ENCODE results near the gene PRR23E.

Gene PRR23E

DNA sequence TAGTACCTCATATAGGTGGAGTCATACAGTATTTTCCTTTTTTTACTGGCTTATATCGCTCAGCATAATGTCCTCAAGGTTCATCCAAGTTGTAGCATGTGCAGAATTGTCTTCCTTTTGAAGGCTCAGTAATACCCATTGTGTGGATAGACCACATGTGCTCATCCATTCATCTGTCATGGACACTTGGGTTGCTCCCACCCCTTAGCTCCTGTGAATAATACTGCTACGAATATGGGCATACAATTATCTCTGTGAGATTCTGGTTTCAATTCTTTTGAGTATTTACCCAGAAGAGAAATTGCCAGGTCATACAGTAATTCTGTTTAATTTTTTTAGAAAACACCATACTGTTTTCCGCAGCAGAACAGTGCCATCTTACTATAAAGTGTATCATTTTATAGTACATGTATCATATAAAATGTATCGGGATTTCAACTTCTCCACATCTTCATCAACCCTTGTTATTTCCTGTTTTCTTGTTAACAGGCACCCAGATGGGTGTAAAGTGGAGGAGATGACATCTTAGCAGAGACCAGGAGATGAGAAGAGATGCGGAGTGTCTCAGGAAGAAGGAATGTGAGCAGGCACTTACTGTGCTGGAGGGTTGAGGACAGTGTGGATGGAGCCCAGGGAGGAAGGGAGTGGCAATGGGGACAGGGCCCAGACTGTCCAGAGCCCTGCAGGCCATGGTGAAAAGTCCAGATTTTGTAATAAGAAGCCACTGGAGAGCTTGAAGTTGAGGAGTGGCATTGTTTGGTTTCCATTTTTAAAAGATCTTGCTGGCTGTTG lies 27.0 kb upstream of the PRR23E start:
- no peak for DNase-seq

GRCh38 chr3:127166501-127167065 lies 26.3 kb upstream of the PRR23E start:
- no peak for DNase-seq

- DNase-seq = no peak
Observed at GRCh38 chr3:127167315-127168043, 25.5 kb upstream of the PRR23E start.

DNA sequence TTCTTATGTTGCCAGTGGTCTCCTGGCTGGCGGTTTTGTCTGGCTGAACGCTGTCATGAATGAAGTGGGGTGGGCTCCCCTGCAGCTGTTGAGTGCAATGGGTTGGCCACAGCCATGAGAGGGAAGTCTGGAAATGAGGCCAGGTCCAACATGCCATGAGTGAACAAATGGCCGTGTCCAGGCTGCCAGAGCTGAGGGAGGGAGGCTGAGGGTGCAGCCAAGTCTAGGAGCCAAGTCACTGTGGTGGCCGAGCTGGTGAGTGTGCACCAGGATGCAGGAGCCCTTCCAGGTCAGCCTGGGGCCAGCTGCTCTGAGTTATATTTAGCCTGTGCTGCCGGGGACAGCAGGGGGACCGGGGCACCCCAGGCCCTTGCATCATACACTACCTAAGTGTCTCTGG lies 24.7 kb upstream of the PRR23E start:
- no peak for DNase-seq

DNA sequence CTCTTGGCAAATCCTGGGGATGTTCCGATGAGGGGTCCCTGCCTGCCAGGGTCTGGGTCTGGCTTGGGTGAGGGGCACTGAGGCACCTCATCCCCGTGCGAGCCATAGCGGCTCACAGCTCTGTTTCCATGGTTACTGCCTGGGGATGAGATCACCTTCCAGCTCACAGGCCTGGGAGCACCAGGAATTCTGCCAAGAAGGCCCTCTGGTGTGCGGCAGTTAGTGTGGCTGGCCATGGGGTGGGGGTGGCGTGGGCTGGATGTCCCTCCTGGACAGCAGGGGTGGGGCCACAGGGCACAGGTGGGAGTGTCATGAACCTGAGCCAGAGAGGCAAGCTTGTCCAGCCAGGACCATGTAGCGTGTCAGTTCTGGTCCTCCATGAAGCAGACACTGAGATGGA lies 22.1 kb upstream of the PRR23E start:
- no peak for DNase-seq

GRCh38 chr3:127171320-127171719 lies 21.6 kb upstream of the PRR23E start:
- no peak for DNase-seq

GRCh38 chr3:127171721-127172120 lies 21.2 kb upstream of the PRR23E start:
- no peak for DNase-seq

- no peak for DNase-seq
Observed at GRCh38 chr3:127172211-127172610, 20.7 kb upstream of the PRR23E start.

DNA sequence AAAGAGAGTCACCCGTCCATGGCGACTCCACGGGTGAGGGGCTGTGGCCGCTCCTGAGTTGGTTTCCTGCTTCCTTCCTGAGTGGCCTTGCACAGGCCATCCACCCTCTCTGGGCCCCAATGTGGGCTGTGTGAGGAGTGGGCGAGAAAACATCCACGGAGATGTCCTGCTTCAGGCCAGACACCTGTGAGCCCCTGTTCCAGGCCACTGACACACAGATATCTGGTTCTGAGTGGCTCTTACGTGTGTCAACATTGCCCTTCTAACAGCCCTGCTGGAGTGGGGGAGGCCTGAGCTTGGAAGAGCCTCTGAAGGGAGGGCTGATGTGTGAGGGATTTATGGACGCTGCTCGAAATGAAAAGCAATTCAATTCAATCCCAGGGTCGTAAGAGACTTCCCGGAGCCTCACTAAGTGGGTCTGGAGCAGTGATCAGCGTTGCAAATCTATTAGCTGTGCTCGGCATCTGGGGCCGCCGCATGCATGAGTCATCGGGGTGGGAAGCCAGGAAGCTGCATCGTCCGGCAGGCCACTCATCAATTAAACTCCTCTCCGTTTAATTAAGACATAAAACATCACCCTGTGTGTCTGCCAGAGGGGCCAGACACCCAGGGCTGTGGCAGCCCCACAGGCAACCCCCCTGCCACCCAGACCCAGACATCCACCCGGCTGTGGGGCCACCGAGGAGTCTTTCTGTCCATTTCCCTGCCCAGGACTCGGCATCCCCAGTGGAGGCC lies 20.0 kb upstream of the PRR23E start:
- no peak for DNase-seq

- no peak for DNase-seq
Observed at GRCh38 chr3:127173516-127174166, 19.3 kb upstream of the PRR23E start.

- no peak for DNase-seq
Observed at GRCh38 chr3:127174284-127174683, 18.6 kb upstream of the PRR23E start.

- DNase-seq = no peak
Observed at GRCh38 chr3:127174715-127175140, 18.2 kb upstream of the PRR23E start.

GRCh38 chr3:127175272-127175671 lies 17.7 kb upstream of the PRR23E start:
- DNase-seq = no peak

GRCh38 chr3:127177226-127177625 lies 15.7 kb upstream of the PRR23E start:
- DNase-seq = no peak

DNA sequence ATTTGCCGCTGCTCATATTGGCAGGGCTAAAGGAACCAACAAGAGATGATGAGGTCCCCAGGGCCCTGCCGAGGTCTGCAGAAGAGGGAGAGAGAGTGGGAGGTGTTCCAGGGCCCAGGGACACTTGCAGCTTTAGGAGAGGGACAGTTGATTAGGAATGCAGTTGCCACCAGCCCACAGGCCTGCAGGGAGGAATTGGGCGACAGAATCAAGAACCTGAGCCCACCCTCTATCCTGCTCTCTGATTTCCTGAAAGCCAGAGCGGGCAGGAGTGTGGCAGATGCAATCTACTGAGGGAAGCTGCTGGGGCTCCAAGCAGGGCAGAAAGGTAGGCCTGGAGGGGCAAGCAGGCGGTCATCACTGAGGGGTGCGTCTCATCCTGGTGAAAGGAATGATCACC lies 12.1 kb upstream of the PRR23E start:
- no peak for DNase-seq

- no peak for DNase-seq
Observed at GRCh38 chr3:127182431-127182830, 10.5 kb upstream of the PRR23E start.

GRCh38 chr3:127182848-127183714 lies 9.8 kb upstream of the PRR23E start:
- no peak for DNase-seq

- no peak for DNase-seq
Observed at GRCh38 chr3:127183931-127184869, 8.7 kb upstream of the PRR23E start.

DNA sequence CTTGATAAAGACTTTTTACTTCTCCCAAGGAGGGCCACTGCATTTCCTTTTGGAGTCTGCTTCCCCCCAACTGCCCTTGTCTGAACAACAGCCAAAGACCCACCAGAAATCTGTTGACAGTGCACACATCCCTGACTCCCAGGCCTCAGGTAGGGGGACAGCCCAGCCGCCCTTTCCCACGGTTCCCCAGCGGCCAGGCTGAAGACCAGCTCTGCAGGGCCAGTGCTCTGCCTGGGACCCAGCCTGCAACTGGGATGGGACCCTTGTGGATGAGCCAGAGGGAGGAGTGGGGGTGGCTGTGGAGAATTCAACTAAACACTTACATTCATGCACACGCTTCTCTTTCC lies 8.1 kb upstream of the PRR23E start:
- no peak for DNase-seq

DNA sequence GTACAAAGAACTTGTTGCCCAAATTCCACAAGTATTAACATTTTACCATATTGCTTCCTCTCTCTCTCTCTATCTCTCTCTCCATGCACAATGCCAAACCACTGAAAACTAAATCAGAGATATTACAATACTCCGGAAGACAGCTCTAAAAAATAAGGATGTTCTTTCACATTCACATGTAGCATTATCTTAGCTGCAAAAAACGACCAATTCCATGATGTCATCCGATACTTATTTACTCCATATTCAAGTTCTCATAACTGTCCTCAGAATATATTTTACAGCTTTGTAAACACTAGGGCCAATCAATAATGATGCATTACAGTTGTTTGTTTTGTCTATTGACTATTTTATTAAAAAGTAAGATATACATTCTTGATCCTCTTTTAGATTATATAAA lies 7.7 kb upstream of the PRR23E start:
- no peak for DNase-seq
